GM18867 (cell line): Measurements from ENCODE around the gene DNMT1.
"Not testable (repeated sequence)": the region's sequence is repeated elsewhere in the genome, so short reads cannot be mapped to it uniquely, and the experiment has no call there.

Source experiments
- ATAC-seq: cut with Tn5 transposase; IDR thresholded peaks from one replicate; pipeline ENCODE4 v1.9.1; 2021; ENCODE audit warnings: mild to moderate bottlenecking, moderate library complexity; ENCODE audit not compliant: unreplicated experiment

Gene DNMT1

GRCh38 chr19:10187315-10187714, 7.4 kb downstream of the DNMT1 start:
- no peak for ATAC-seq

DNA sequence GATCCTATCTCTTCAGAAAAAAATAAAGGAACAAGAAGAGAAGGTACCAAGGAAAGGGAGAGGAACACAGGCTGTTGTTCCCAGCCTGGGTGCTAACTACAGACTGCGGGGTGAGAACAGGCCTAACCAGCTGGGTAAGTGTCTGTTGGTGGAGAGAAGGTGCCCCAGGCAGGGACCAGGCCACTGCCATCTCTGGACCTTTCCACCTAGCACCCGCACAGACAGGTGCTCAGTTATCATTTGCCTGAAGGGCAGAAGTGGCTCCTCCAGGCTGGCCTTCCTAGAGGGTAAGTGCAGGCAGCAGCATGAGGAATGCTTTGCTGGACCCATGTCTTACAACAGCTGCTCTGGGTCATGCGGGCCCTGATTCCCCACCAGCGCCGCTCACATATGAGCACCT, 10.1 kb downstream of the DNMT1 start:
- no peak for ATAC-seq

DNA sequence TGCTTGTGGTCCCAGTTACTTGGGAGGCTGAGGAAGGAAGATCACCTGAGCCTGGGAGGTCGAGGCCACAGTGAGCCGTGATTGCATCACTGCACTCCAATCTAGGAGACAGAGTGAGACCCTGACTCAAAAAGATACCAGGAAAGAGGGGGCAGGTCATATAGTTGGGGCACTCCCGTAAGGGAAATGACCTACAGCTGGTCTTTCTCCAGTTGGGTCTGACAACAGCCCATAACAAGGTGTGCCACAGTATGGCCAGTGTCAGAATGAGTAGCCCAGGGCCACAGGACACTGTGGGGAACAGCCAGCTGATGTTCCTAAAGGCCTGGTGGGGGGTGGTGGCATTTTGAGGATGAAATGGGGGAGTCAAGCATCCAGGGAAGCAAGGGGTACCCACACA, 10.8 kb downstream of the DNMT1 start:
- no peak for ATAC-seq

GRCh38 chr19:10182847-10183246, 11.9 kb downstream of the DNMT1 start:
- no peak for ATAC-seq

GRCh38 chr19:10182076-10182475, 12.7 kb downstream of the DNMT1 start:
- no peak for ATAC-seq

GRCh38 chr19:10180459-10180858, 14.3 kb downstream of the DNMT1 start:
- ATAC-seq = no peak

DNA sequence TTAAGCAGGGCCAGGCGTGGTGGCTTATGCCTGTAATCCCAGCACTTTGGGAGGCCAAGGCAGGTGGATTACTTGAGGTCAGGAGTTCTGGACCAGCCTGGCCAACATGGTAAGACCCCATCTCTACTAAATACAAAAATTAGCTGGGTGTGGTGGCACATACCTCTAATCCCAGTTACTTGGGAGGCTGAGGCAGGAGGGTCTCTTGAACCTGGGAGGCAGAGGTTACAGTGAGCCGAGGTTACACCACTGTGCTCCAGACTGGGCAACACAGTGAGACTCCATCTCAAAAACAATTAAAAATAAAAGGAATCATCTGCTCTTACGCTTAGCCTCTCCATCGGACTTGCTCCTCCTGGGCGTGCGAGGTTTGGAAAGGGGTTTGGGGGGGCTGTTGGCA, 14.7 kb downstream of the DNMT1 start:
- not testable (repeated sequence) for ATAC-seq

- no peak for ATAC-seq
These were observed 21.2 kb downstream of the DNMT1 start for GRCh38 chr19:10173527-10173926.

DNA sequence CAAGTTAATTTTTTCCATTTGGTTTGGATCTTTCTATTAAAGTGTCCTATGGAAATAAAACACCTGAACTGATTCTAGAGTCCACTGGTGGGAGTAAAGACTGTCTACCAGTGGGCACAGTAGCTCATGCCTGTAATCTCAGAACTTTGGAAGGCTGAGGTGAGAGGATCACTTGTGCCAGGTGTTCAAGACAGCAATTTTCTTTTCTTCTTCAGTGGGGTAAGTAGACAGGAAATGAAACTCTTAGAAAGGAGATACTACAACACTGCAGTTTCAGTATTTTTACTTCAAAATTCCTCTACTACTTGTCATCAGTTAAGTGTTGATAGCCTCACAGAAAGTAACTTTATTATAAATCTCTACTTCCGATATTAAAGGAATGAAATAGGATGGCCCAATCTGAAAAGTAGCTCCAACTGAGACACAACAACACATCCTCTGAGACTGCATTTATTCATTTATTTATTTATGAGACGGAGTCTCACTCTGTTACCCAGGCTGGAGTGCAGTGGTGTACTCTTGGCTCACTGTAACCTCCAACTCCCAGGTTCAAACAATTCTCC, 26.3 kb downstream of the DNMT1 start:
- no peak for ATAC-seq

DNA sequence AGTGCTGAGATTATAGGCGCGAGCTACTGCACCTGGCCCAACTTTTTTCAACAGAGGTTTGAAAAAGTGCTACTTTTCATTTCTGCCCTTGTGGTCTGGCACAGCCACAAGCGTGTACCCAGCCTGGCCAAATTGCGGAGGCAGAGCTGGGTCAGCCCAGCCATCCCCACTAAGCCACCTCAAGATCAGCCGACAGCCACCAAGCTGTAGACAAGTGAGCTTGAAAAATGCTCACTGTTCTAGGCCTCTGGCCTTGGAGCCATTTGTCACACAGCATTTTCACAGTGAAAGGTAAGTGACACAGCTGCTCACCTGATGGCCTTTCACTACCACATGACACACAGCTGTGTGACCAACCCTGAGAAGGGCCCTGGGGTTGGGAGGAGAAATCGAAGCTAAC, 27.3 kb downstream of the DNMT1 start:
- ATAC-seq = no peak

GRCh38 chr19:10166501-10166900, 28.3 kb downstream of the DNMT1 start:
- ATAC-seq = not testable (repeated sequence)

GRCh38 chr19:10166046-10166445, 28.7 kb downstream of the DNMT1 start:
- ATAC-seq = no peak

DNA sequence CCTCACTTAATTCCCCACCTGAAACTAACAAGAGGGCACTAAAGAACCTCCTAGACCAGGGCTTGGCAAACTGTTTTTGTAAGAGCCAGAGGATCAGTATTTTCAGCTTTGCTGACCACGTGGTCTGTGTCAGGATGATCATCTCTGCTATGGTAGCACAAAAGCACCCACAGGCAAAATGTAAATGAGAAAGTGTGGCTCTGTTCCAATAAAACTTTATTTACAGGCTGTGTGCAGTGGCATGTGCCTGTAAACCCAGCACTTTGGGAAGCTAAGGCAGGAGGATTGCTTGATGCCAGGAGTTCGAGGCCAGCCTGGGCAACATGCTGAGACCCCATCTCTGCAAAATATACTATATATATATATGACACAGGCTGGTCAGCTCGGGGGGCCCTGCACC, 31.2 kb downstream of the DNMT1 start:
- ATAC-seq = no peak

- ATAC-seq = no peak
These were observed 35.1 kb downstream of the DNMT1 start for GRCh38 chr19:10159610-10160009.

DNA sequence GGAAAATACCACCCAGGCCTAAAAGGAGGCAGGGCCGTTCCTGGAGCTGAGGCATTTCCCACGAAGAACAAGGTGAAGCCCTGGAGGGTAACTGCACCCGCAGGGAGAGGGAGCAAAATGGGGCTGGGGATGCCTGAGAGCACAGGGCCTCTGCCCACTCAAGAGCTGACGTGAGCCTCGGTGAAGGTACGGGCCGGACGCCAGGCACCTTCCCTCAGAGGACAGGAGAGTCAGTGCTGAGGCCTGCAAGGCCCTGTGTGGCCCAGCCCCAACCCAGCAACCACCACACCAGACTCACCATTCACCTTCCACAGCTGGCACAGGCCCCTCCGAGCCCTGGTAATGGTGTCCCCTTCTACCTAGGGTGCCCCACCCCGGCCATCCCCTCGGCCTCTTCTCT, 36.3 kb downstream of the DNMT1 start:
- ATAC-seq = no peak

DNA sequence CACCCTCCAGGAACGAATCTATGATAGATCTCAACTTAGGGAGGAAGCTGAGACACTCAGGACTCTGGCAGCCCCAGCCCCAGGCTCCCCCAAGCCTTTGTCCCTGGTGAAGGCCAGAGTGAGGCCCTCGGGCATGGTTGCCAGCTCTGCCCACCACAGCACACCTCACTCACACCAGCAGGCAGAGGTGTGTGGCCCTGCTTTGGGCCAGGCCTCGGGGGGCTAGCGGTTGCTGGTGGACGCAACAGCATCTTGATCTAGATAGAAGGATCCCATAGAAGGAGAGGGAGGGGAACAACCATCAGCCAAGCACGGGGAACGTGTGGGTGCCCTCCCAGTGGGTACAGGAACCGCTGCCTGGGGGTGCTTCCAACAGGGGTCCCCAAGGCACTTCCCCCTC, 36.7 kb downstream of the DNMT1 start:
- ATAC-seq = no peak

GRCh38 chr19:10155839-10156238, 38.9 kb downstream of the DNMT1 start:
- no peak for ATAC-seq

- ATAC-seq = no peak
These were observed 42.7 kb downstream of the DNMT1 start for GRCh38 chr19:10152100-10152499.

DNA sequence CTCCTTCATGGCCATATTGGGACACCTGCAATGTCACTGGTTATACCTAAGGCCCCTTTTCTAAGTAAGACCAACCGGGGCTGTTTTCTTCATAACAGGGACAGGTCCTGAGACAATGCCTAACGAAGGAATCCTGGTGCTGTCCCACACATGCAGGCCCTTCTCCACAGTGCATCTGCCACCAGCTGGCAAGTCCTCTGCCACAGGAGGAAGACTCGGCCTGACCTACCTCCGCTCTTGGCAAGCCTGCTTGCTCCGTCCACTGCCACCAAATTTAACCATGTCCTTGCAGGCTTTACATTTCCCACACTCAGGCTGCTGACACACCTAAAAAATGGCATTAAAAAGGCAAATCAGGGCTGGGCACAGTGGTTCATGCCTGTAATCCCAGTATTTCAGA, 43.2 kb downstream of the DNMT1 start:
- ATAC-seq = no peak

DNA sequence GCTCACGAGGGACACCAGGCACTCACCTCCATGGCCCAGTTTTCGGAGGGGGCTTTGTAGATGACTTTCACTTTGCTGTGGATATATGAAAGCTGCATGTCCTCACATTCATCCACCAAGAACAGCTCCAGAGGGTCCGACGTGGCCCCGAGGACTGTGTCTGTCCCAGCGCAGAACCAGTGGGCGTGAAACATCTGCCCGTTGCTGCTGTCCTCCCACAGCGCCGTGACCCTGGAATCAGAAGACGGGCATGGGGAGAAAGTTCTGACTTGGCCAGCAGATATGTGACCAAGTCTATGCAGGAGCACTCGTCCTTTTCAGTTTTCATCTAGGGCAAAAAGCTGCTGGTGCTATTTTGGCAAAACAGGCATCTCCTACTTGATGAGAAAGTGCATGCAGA, 45.3 kb downstream of the DNMT1 start:
- no peak for ATAC-seq

- ATAC-seq = no peak
These were observed 48.6 kb downstream of the DNMT1 start for GRCh38 chr19:10146142-10146541.

GRCh38 chr19:10145031-10145430, 49.7 kb downstream of the DNMT1 start:
- ATAC-seq = no peak

DNA sequence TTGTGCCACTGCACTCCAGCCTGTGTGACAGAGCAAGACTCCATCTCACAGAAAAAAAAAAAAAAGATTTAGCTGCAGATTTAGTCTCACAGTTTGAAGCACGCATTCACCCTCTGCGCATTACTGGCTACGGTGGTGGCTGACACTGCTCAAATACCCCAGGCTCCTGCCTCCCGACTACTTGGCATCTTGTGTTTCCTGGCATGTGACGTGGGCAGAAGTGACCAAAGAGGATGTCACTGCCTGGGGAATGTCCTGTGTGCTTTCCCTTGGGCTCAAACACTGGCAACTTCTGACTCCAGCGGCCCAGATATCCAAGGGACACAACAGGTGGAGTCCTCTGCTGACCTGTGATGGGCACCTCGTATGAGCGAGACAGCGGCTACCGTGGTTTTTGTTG, 50.4 kb downstream of the DNMT1 start:
- ATAC-seq = no peak

GRCh38 chr19:10143681-10144080, 51.1 kb downstream of the DNMT1 start:
- no peak for ATAC-seq
